Activated CD8-positive, alpha-beta memory T cell treated with anti-CD3 and anti-CD28 coated beads, Interleukin-2, amount 50 U/mL, for 48 hours (primary cell): Measurements from ENCODE around the gene WDR6.
A peak's percentile ranks its signal among the peaks of the same experiment; 100 is the strongest.
"Not testable (repeated sequence)": the region's sequence is repeated elsewhere in the genome, so short reads cannot be mapped to it uniquely, and the experiment has no call there.

Source experiments
- DNase-seq: peaks from one replicate; pipeline ENCODE4 v3.0.0-alpha.2; 2020

The WDR6 gene

GRCh38 chr3:48991851-48992545, 15.2 kb upstream of the WDR6 start:
- no peak for DNase-seq

DNA sequence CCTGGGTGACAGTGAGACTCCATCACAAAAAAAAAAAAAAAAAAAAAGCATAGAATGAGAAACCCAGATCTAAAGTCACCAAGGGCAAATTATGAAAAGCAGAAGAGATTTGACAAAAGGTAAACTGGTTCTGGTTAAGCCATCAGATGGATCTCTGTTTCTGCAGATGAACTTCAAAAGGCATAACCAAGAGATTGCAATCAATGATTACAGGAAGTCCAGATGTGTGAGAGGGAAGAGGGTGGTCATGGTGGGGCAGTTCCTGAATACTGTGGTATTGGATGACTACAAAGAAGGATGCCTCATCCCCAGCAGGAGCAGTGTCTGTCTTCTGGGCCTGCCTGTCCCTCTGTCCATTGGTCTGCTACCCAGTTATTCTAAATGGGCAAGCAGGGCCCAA, 13.4 kb upstream of the WDR6 start:
- no peak for DNase-seq

DNA sequence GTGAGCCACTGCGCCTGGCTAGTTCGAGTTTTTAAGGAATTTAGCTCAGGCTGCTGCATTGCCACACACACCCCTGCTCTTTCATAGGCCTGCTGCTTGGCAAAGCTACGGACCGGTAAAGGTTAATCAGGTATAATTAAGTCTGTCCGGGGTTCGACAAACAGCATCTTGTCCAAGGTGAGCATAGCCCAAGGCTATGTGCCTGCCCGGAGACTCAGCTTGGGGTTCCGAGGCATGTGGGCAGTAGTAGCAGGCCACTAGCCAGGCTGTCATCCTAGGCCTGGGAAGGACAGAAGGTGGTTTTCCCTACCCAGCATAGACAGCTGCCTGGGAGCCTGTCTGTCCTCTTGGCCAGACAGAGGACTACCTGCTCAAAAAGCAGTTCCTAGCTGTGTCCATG, 10.6 kb upstream of the WDR6 start:
- no peak for DNase-seq

- DNase-seq, result no peak
Measured at GRCh38 chr3:48997102-48997635, 10.0 kb upstream of the WDR6 start.

- DNase-seq, result no peak
Measured at GRCh38 chr3:48997714-48998637, 9.2 kb upstream of the WDR6 start.

DNA sequence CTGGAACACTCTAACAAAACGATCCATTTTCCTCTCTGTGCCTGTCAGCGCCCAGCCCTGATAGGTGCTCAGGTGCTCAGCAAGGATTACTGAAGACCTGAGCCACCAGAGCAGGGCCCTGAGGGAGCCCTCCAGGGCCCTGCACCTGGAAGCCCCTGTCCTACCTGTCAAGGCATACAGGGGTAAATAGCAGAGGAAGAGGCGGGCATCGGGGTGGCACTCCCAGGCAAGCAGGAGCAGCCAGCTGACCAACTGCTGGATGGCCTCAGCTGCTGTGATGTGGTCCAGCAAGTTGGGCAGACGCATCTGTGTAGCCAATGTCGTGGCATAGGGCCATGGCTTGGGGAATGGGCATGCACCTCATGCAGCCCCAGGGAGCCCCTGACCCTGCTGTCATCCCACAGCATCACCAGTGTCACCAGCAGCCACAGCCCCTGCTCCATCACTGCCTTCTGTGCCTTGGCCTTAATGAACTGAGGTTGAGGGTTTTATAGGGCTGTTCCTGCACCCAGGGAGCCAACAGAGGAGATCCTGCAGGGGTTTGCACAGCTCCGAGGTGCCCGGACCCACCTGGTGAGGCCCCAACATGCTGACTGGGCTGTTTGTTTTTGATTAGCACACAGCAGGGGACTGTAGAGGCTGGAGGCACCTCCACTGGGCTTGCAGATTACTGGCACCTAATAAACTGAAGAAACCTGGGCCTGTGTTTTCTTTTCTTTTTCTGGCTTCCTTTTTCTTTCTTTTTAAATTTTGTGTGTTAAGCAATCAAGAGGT, 7.9 kb upstream of the WDR6 start:
- no peak for DNase-seq

DNA sequence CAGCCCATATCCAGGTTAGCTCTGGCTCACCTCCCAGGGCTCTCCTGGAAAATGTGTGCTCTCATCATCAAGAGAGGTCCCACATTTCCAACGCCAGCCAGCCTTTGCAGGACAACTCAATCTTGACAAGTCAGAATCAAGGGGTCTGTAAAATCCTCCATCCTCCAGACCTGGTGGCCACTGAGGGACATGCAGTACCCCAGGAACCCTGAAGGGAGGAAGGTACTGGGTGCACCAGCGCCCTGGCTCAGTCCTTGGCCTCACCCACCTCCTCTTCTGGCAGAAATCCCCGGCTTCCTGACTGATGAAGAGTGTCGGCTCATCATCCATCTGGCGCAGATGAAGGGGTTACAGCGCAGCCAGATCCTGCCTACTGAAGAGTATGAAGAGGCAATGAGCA, 6.0 kb upstream of the WDR6 start:
- DNase-seq, result no peak

GRCh38 chr3:49004352-49005302, 2.6 kb upstream of the WDR6 start:
- no peak for DNase-seq

DNA sequence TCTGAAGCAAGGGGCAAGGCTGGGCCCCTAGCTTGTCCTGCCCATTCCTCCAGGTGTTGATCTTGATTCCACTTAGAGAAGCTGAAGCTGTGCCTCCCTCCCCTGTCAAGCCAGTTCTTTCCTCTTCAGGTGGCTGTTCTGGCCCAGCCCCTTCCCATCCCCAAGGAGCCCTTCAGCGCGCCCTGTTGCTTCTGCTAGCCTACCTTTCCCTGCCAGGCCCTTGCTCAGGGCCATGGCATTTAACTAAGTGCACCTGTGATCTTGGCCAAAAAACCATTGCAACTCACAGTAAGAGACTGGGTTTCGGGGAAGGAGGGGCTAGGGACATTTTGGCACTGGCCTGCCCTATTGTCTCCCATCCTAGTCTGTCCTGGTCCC, 1.9 kb upstream of the WDR6 start:
- no peak for DNase-seq

- DNase-seq, result no peak
Measured at GRCh38 chr3:49005998-49006397, 1.2 kb upstream of the WDR6 start.

DNA sequence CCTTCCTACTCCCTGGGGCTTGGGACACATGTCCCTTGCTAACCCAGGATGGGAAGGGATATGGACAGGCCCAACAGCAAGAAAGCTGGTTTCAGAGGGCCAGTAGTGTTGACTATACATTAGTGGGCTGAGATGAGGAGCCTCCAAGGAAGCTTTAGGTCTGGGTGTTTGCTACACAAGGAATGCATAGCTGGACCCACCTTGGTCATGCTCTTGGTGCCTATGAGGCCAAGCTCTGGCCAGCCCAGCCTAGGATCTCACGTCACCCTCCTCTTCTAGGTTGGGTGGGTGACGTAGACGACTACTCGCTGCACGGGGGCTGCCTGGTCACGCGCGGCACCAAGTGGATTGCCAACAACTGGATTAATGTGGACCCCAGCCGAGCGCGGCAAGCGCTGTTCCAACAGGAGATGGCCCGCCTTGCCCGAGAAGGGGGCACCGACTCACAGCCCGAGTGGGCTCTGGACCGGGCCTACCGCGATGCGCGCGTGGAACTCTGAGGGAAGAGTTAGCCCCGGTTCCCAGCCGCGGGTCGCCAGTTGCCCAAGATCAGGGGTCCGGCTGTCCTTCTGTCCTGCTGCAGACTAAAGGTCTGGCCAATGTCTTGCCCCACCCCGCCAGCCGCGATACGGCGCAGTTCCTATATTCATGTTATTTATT, 653 bp upstream of the WDR6 start:
- no peak for DNase-seq

- peak; percentile 92 for DNase-seq
Measured at GRCh38 chr3:49007771-49008528, 759 bp downstream of the WDR6 start.

- not testable (repeated sequence) for DNase-seq
Measured at GRCh38 chr3:49008627-49009026, 1.4 kb downstream of the WDR6 start.

DNA sequence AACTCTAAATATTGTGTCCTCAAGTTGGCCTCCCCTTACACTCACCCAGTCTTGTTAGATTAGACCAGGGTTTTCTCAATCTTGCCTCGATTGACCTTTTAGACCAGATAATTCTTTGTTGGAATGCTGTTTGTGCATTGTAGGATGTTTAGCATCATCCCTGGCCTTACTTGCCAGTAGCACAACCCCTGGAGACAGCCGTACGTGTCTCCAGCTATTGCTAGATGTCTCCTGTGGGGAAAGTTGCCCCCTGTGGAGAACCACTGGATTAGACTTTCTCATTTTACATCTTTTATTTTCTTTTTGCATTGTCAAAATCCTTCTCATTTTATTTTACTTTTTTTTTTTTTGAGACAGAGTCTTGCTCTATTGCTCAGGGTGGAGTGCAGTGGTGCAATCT, 2.2 kb downstream of the WDR6 start:
- no peak for DNase-seq

DNA sequence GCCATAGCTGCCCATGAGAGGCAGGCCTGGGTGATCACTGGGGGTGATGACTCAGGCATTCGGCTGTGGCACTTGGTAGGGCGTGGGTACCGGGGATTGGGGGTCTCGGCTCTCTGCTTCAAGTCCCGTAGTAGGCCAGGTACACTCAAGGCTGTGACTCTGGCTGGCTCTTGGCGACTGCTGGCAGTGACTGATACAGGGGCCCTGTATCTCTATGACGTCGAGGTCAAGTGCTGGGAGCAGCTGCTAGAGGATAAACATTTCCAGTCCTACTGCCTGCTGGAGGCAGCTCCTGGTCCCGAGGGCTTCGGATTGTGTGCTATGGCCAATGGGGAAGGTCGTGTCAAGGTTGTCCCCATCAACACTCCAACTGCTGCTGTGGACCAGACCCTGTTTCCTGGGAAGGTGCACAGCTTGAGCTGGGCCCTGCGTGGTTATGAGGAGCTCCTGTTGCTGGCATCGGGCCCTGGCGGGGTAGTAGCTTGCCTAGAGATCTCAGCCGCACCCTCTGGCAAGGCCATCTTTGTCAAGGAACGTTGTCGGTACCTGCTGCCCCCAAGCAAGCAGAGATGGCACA, 5.3 kb downstream of the WDR6 start:
- DNase-seq, result peak; percentile 53

GRCh38 chr3:49013113-49013737, 6.0 kb downstream of the WDR6 start:
- no peak for DNase-seq

DNA sequence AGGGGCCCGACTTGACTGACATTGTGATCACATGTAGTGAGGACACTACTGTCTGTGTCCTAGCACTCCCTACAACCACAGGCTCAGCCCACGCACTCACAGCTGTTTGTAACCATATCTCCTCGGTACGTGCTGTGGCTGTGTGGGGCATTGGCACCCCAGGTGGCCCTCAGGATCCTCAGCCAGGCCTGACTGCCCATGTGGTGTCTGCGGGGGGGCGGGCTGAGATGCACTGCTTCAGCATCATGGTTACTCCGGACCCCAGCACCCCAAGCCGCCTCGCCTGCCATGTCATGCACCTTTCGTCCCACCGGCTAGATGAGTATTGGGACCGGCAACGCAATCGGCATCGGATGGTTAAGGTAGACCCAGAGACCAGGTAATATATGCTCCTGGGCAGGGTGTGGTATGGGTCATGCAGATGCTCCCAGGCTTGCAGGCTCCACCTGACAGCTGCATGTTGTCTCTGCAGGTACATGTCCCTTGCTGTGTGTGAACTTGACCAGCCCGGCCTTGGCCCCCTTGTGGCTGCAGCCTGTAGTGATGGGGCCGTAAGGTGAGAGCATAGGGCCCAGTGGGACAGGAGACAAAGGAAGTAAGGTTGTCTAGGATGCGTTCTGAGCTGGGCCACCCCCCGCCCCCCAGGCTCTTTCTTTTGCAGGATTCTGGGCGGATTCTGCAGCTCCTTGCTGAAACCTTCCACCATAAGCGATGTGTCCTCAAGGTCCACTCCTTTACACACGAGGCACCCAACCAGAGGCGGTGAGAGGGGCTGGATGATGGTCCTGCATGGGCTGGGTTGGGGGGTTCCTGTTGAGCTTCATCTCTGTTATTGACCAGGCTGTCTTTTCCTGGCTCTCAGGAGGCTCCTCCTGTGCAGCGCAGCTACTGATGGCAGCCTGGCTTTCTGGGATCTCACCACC, 6.8 kb downstream of the WDR6 start:
- DNase-seq, result no peak

- no peak for DNase-seq
Measured at GRCh38 chr3:49015072-49015471, 7.9 kb downstream of the WDR6 start.

DNA sequence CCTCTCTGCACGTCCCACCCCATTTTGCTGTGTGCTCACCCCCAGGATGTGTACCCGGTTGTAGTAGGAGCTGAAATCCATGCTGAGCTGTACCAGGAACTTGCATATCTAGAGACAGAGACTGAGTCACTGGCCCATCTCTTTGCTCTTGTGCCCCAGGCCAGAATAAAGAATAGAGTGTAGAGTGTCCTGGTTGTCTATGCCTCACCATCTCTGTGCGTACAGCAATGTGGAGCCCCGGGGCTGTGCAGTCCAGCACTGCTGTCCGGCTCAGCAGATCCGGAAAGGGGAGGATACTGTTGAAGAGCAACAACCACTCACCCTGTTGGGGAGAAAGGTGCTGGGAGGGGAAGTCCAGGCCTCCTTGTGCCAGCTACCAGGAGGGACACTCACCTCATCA, 8.6 kb downstream of the WDR6 start:
- DNase-seq, result no peak
